HL-60 (cell line): ENCODE results near the gene TMEM174.

Source experiments
- GABPA ChIP-seq: IDR thresholded peaks from 2 replicates; pipeline ENCODE4 v1.6.1; 2012; ENCODE audit warnings: low read depth
- POLR2AphosphoS5 ChIP-seq: IDR thresholded peaks from 2 replicates; pipeline ENCODE4 v1.6.1; 2012; ENCODE audit warnings: low read depth
- SPI1 ChIP-seq: IDR thresholded peaks from 2 replicates; pipeline ENCODE4 v1.6.1; 2012; ENCODE audit warnings: low read depth, mild to moderate bottlenecking, borderline replicate concordance
- TF ChIP-seq, protein P1 (sequence below): IDR thresholded peaks from one replicate; pipeline ENCODE4 v1.5.1; 2011; ENCODE audit warnings: low read length, control low read depth, inconsistent platforms; ENCODE audit not compliant: insufficient read depth
- TF ChIP-seq, protein P2 (sequence below): IDR thresholded peaks from 2 replicates; pipeline ENCODE4 v1.6.1; 2012; ENCODE audit warnings: low read depth; ENCODE audit not compliant: insufficient replicate concordance

DNA sequence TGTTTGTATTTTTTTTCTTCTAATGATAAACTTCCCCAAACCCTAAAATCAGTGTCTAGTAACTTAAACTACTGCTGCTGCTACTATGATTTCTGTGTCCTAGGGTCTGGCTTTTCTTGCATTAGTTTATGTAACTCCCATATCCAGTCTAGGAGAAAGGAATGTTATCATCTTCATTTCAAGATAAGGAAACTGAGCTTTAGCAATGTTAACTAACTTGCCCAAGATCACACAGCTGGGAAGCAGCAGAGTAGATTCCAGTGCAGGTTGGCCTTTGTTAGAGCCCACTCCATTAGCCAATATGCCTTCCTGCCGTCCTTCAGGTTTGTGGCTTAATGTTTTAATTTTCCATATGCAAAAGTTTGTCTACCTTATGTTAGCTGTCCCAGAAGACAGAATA, 42.2 kb upstream of the TMEM174 start:
- TF ChIP-seq GABPA (no peak), POLR2AphosphoS5 (no peak), SPI1 (no peak)
- TF ChIP-seq, protein P1, sequence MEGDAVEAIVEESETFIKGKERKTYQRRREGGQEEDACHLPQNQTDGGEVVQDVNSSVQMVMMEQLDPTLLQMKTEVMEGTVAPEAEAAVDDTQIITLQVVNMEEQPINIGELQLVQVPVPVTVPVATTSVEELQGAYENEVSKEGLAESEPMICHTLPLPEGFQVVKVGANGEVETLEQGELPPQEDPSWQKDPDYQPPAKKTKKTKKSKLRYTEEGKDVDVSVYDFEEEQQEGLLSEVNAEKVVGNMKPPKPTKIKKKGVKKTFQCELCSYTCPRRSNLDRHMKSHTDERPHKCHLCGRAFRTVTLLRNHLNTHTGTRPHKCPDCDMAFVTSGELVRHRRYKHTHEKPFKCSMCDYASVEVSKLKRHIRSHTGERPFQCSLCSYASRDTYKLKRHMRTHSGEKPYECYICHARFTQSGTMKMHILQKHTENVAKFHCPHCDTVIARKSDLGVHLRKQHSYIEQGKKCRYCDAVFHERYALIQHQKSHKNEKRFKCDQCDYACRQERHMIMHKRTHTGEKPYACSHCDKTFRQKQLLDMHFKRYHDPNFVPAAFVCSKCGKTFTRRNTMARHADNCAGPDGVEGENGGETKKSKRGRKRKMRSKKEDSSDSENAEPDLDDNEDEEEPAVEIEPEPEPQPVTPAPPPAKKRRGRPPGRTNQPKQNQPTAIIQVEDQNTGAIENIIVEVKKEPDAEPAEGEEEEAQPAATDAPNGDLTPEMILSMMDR = no peak
- TF ChIP-seq, protein P2, sequence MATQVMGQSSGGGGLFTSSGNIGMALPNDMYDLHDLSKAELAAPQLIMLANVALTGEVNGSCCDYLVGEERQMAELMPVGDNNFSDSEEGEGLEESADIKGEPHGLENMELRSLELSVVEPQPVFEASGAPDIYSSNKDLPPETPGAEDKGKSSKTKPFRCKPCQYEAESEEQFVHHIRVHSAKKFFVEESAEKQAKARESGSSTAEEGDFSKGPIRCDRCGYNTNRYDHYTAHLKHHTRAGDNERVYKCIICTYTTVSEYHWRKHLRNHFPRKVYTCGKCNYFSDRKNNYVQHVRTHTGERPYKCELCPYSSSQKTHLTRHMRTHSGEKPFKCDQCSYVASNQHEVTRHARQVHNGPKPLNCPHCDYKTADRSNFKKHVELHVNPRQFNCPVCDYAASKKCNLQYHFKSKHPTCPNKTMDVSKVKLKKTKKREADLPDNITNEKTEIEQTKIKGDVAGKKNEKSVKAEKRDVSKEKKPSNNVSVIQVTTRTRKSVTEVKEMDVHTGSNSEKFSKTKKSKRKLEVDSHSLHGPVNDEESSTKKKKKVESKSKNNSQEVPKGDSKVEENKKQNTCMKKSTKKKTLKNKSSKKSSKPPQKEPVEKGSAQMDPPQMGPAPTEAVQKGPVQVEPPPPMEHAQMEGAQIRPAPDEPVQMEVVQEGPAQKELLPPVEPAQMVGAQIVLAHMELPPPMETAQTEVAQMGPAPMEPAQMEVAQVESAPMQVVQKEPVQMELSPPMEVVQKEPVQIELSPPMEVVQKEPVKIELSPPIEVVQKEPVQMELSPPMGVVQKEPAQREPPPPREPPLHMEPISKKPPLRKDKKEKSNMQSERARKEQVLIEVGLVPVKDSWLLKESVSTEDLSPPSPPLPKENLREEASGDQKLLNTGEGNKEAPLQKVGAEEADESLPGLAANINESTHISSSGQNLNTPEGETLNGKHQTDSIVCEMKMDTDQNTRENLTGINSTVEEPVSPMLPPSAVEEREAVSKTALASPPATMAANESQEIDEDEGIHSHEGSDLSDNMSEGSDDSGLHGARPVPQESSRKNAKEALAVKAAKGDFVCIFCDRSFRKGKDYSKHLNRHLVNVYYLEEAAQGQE = no peak
